Testis (tissue), 3 donors: Measurements from ENCODE around the gene NIPAL4. TPM values are rescaled to one million over a fixed set of nuclear protein-coding genes. Genes with fewer than 3 reads are reported as not detected.

Source experiments
- DNase-seq: peaks from one replicate; pipeline ENCODE4 v3.0.0-alpha.2; 2019
- H3K27ac ChIP-seq, 2 donors: fragments of 200-600 bp; sonication (generic); one replicate each; pipeline ENCODE4 v1.5.1; 2019
- H3K27me3 ChIP-seq: fragments of 200-600 bp; sonication (generic); one replicate; pipeline ENCODE4 v1.5.1; 2019
- H3K36me3 ChIP-seq: fragments of 200-600 bp; sonication (generic); one replicate; pipeline ENCODE4 v1.5.1; 2017; ENCODE audit warnings: low read depth; ENCODE audit errors: missing control alignments
- H3K4me1 ChIP-seq: fragments of 200-600 bp; sonication (generic); one replicate; pipeline ENCODE4 v1.5.1; 2019
- H3K4me3 ChIP-seq, 2 donors: fragments of 200-600 bp; sonication (generic); one replicate each; pipeline ENCODE4 v1.5.1; 2017 to 2019
- H3K9me3 ChIP-seq: fragments of 200-600 bp; sonication (generic); one replicate; pipeline ENCODE4 v1.5.1; 2017
- CTCF ChIP-seq, 3 experiments: fragments of 450-650 bp in 2 of 3; fragments of 200-600 bp in 1 of 3; sonication (generic) in 1 of 3; IDR thresholded peaks; one replicate each; pipeline ENCODE4 v1.5.1; 2016 to 2019; ENCODE audit warnings: antibody characterized with exemption in 3 of 3, mild to moderate bottlenecking in 2 of 3, moderate library complexity in 1 of 3
- POLR2A ChIP-seq: fragments of 450-650 bp; IDR thresholded peaks from one replicate; pipeline ENCODE4 v1.6.1; 2017; ENCODE audit warnings: antibody characterized with exemption, mild to moderate bottlenecking, moderate library complexity
- WGBS, 2 donors: methylation state at CpG; one replicate each; pipeline ENCODE4 v1.1.5; 2018; 5-methylcytosine and 5-hydroxymethylcytosine counted together
- intact Hi-C: fragments of 100-400 bp; cut with DNase I; formaldehyde crosslinking; loops from one replicate; pipeline ENCODE4 v1.15.1; 2023; ENCODE audit warnings: low total_unique reads
- polyA plus RNA-seq: library from polyadenylated mRNA; stranded (reverse); fragments of 350-450 nt; fragmentation: Illumina TruSeq; extraction: RNeasy Lipid Tissue Mini Kit (QIAGEN cat#74804); gene quantifications from one replicate; pipeline ENCODE4 v1.2.3, GENCODE V29; 2014; ENCODE audit warnings: low read depth, low replicate concordance; ENCODE audit not compliant: insufficient read depth
- total RNA-seq, 2 donors: library from RNA; depleted of rRNA; stranded (reverse); fragments of >200 nt; gene quantifications; one replicate each; pipeline ENCODE4 v1.2.3, GENCODE V29; 2016

The NIPAL4 gene
- total and polyA plus RNA-seq, 3 donors from 2014 or later = 0.08 to 0.18 TPM; not detected in 1

GRCh38 chr5:157506981-157507780 lies 47.2 kb downstream of the NIPAL4 start:
- TF ChIP-seq CTCF (IDR thresholded peaks at IDR 0.05) (no peak), POLR2A (no peak)
- 87 to 93% methylated on average over 13 to 14 of the region's 14 CpGs for WGBS, 2 donors
- intact Hi-C loops = no loop called here
- H3K4me3 ChIP-seq = no peak overlapping the region
- H3K4me1 ChIP-seq = peaks cover 12% of the 10 kb centered on the region
- H3K27me3 ChIP-seq = no peaks in the 10 kb centered on the region
- H3K27ac ChIP-seq = no peak overlapping the region
- no peaks in the 10 kb centered on the region for H3K9me3 ChIP-seq
- no peak for DNase-seq
- no peaks in the 10 kb centered on the region for H3K36me3 ChIP-seq

- DNase-seq = no peak
- no peaks in the 10 kb centered on the region for H3K36me3 ChIP-seq
- WGBS, 2 donors = 91 to 93% methylated on average over 9 of the region's 9 CpGs
- no peaks in the 10 kb centered on the region for H3K27me3 ChIP-seq
- peaks cover 13% of the 10 kb centered on the region for H3K4me1 ChIP-seq
- no peak overlapping the region for H3K27ac ChIP-seq
- TF ChIP-seq CTCF (IDR thresholded peaks at IDR 0.05) (no peak), POLR2A (no peak)
- H3K4me3 ChIP-seq = no peak overlapping the region
- intact Hi-C loops = no loop called here
- H3K9me3 ChIP-seq = no peaks in the 10 kb centered on the region
These were observed 49.1 kb downstream of the NIPAL4 start for GRCh38 chr5:157509093-157509492.

DNA sequence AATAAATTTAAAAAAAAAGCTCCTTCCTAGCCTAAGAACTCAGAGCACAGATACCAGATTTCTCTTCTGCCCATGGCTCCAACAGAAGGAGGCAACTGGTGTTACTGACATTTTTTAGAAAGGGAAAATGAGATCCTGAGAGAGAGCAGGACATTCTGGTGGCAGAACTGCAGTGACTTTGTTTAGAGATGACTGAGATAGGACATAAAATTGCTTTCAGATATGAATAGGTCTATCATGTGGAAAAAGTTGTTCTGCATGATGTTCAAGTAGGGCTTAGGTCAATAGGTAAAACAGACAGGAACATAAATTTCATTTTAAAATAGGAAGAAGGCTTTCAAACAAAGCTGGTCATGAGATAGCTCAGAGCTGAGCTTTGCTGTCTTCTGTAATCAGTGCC lies 49.6 kb downstream of the NIPAL4 start:
- intact Hi-C loops = no loop called here
- TF ChIP-seq CTCF (IDR thresholded peaks at IDR 0.05) (no peak), POLR2A (no peak)
- no peak for DNase-seq
- H3K9me3 ChIP-seq = no peaks in the 10 kb centered on the region
- H3K36me3 ChIP-seq = no peaks in the 10 kb centered on the region
- peaks cover 13% of the 10 kb centered on the region for H3K4me1 ChIP-seq
- H3K27me3 ChIP-seq = no peaks in the 10 kb centered on the region
- no peak overlapping the region for H3K4me3 ChIP-seq
- no peak overlapping the region for H3K27ac ChIP-seq

DNA sequence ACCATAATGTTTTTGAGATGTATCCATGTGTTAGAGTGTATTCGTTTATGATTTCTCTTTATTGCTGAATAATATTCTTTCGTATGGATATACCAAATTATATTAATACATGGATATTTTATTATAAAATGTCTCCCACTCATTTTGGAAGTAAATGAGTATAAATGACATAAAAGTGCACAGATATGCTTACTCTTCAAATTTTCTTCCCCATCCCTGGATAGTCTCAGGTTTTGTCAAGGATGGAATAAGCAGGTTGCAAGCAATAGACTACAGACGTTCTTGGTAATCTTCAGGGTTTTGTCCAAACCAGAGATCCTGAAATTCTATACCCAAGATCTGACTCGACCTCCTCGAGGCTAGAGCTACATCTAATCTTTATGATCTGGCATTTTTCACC lies 50.7 kb downstream of the NIPAL4 start:
- 91 to 93% methylated on average over 5 of the region's 5 CpGs for WGBS, 2 donors
- intact Hi-C loops = no loop called here
- H3K4me3 ChIP-seq = no peak overlapping the region
- H3K9me3 ChIP-seq = no peaks in the 10 kb centered on the region
- no peak for DNase-seq
- no peak for TF ChIP-seq POLR2A
- TF ChIP-seq CTCF (IDR thresholded peaks at IDR 0.05) = no peak
- H3K36me3 ChIP-seq = no peaks in the 10 kb centered on the region
- H3K27me3 ChIP-seq = no peaks in the 10 kb centered on the region
- no peak overlapping the region for H3K27ac ChIP-seq
- peaks cover 13% of the 10 kb centered on the region for H3K4me1 ChIP-seq
